Spleen (tissue), 7 donors: ENCODE data around the gene IRF6.

Experiments used
- CTCF ChIP-seq, 11 experiments: fragments of 200-600 bp in 7 of 11; fragments of 450-650 bp in 4 of 11; sonication (generic) in 4 of 11; IDR thresholded peaks in 8 of 11; conservative IDR thresholded peaks in 3 of 11; 1 replicate in 7 of 11; 2 replicates in 4 of 11; pipeline versions ENCODE4 v1.4.0 to v1.8.0; 2016 to 2021; ENCODE audit warnings: antibody characterized with exemption in 11 of 11, inconsistent platforms in 4 of 11, mild to moderate bottlenecking in 1 of 11
- POLR2A ChIP-seq, 3 donors: fragments of 450-650 bp; IDR thresholded peaks; one replicate each; pipeline ENCODE4 v1.5.1; 2017; ENCODE audit warnings: antibody characterized with exemption in 3 of 3, mild to moderate bottlenecking in 1 of 3
- donor health status: DM: no; HTN: no; CAD: no; lungs with moderate emphysema.
- donor health status: DM: no; HTN: no; CAD: no.
- donor health status: DM: no; HTN: no; CAD: no.

DNA sequence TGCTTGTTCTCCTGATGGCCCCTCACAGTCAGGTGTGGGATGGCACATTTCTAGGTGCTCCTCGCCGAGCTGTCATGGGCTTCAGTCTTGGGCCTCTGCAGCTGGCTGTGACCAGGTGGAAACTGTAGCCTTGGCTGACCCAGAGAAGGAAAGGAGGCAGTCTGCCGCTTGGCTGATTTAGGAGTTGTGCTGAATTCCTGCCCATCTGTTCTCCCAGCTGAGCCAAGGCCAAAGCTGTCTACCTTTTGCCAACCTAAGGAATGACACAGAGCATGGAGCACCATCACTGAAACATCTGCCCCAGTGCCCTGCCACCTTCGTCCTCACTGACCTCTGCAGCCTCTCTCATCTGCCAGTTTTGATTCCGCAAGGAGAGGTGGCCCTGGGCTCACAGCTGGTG is 49.7 kb upstream of the IRF6 start:
- TF ChIP-seq POLR2A (IDR thresholded peaks at IDR 0.05) (no peak), CTCF (IDR thresholded peaks at IDR 0.05 in 8 of 11, conservative IDR thresholded peaks at IDR 0.05 in 3 of 11) (no peak)
